ENCODE measurements around the gene TRPT1. TPM values are rescaled to one million over a fixed set of nuclear protein-coding genes. Genes with fewer than 3 reads are reported as not detected.

Gene TRPT1
- total RNA-seq, 2 donors from 2014 or later, result 56.3 to 75.2 TPM

DNA sequence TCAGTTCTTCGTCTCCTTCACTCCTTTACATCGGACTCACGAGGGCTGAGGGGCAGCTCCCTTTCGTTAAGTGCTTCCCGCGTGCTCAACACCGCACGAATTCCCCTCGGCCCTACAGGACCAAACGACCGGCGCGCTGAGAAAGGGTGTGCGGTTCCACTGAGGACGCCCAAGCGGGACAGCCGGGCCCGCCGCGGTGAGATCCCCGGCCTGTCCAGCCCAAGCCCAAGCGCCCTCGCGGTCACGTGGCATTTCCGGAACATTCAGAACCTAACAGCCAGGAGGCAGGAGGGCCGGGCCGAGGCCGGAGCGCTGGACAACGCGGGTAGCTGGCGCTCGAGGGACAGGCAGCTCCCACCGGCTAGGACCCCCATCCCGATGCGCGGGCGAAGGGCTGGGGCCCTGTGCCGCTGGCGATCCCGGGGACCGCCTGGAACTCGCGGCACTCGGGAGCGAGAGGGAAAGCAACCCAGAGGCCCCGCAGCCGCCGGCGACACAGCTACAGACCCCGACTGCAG lies 40.8 kb downstream of the TRPT1 start:
- Histone ChIP-seq H3K4me1 (peaks cover 51% of the 10 kb centered on the region), H3K36me3 (replicated peaks in 1 of 2; ENCODE audit: insufficient read depth in 1 of 2, low read depth in 2 of 2) (no peaks in the 10 kb centered on the region), H3K27ac (peak overlapping the region; percentile 90 to 98 (median 94)), H3K4me3 (peak overlapping the region in 1 of 2 donors; percentile 15), H3K9me3 (no peaks in the 10 kb centered on the region), H3K27me3 (no peaks in the 10 kb centered on the region)
- ATAC-seq, result peak; percentile 31
- intact Hi-C loops (cut with DNase I), result no loop called here
- TF ChIP-seq CTCF (IDR thresholded peaks at IDR 0.05) (peak in 6 of 7 experiments; percentile 13 to 67 (median 62)), POLR2A (IDR thresholded peaks at IDR 0.05) (peak; percentile 97 to 98 (median 98))
- DNase-seq, result peak; percentile 80 to 89 (median 85)
- WGBS, 2 donors, result 1 to 2% methylated on average over 7 to 47 of the region's 52 CpGs

DNA sequence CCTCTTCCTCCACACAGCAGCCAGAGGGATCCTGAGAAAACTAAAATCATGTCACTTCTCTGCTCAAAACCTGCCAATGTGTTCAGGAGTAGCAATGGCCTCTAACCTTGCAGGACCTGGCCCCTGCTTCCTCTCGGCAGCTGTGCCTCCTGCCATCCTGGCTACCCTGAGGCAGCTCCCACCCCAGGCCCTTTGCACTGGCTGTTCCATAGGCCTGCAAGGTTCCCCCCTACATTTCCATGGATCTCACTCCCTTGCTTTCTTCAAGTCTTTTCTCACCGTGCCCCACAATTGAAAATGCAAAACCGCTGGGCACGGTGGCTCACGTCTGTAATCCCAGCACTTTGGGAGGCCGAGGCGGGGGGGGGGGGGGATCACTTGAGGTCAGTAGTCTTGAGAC lies 42.1 kb downstream of the TRPT1 start:
- peak overlapping the region in 3 of 4 donors; percentile 90 to 96 (median 93) for H3K27ac ChIP-seq
- intact Hi-C loops (cut with DNase I), result no loop called here
- no peak for ATAC-seq

GRCh38 chr11:64181506-64182411 lies 44.2 kb downstream of the TRPT1 start:
- TF ChIP-seq POLR2A (IDR thresholded peaks at IDR 0.05) (peak; percentile 90 to 94 (median 92)), CTCF (IDR thresholded peaks at IDR 0.05) (peak in 1 of 7 experiments; percentile 4)
- Histone ChIP-seq H3K27me3 (no peaks in the 10 kb centered on the region), H3K4me3 (no peak overlapping the region), H3K36me3 (replicated peaks in 1 of 2; ENCODE audit: insufficient read depth in 1 of 2, low read depth in 2 of 2) (no peaks in the 10 kb centered on the region), H3K4me1 (peaks cover 51% of the 10 kb centered on the region), H3K9me3 (no peaks in the 10 kb centered on the region), H3K27ac (peak overlapping the region; percentile 72 to 96 (median 92))
- 29 to 39% methylated on average over 12 to 17 of the region's 17 CpGs for WGBS, 2 donors
- peak; percentile 94 to 97 (median 96) for DNase-seq
- intact Hi-C loops (cut with DNase I), result no loop called here
- peak; percentile 57 for ATAC-seq

More for the DNA sequence above, 42.1 kb downstream of the TRPT1 start:
- WGBS, 2 donors, result 40 to 64% methylated on average over 7 of the region's 7 CpGs
- no peak for DNase-seq
- TF ChIP-seq POLR2A (IDR thresholded peaks at IDR 0.05), result no peak
- Histone ChIP-seq H3K27me3 (no peaks in the 10 kb centered on the region), H3K9me3 (no peaks in the 10 kb centered on the region), H3K4me1 (peaks cover 51% of the 10 kb centered on the region), H3K36me3 (replicated peaks in 1 of 2; ENCODE audit: insufficient read depth in 1 of 2, low read depth in 2 of 2) (no peaks in the 10 kb centered on the region), H3K4me3 (no peak overlapping the region)

GRCh38 chr11:64180891-64181290 lies 45.1 kb downstream of the TRPT1 start:
- 61% methylated on average over 5 of the region's 5 CpGs for WGBS, 2 donors
- intact Hi-C loops (cut with DNase I), result no loop called here
- no peak for TF ChIP-seq POLR2A (IDR thresholded peaks at IDR 0.05)
- no peak for TF ChIP-seq CTCF (IDR thresholded peaks at IDR 0.05)
- no peaks in the 10 kb centered on the region for H3K36me3 ChIP-seq (replicated peaks in 1 of 2; ENCODE audit: insufficient read depth in 1 of 2, low read depth in 2 of 2)
- no peaks in the 10 kb centered on the region for H3K9me3 ChIP-seq
- H3K4me1 ChIP-seq, result peaks cover 51% of the 10 kb centered on the region
- ATAC-seq, result no peak
- H3K27me3 ChIP-seq, result no peaks in the 10 kb centered on the region
- no peak overlapping the region for H3K4me3 ChIP-seq
- no peak for DNase-seq
- H3K27ac ChIP-seq, result peak overlapping the region; percentile 72 to 96 (median 92)

GRCh38 chr11:64178951-64179639 lies 46.9 kb downstream of the TRPT1 start:
- Histone ChIP-seq H3K36me3 (replicated peaks in 1 of 2; ENCODE audit: insufficient read depth in 1 of 2, low read depth in 2 of 2) (no peaks in the 10 kb centered on the region), H3K4me1 (peaks cover 38% of the 10 kb centered on the region), H3K4me3 (no peak overlapping the region), H3K9me3 (no peaks in the 10 kb centered on the region), H3K27me3 (no peaks in the 10 kb centered on the region), H3K27ac (no peak overlapping the region)
- ATAC-seq (no peak), DNase-seq (no peak)
- TF ChIP-seq CTCF (IDR thresholded peaks at IDR 0.05) (no peak), POLR2A (IDR thresholded peaks at IDR 0.05) (no peak)
- WGBS, 2 donors, result 91 to 93% methylated on average over 10 to 12 of the region's 12 CpGs
- intact Hi-C loops (cut with DNase I), result no loop called here
